HG02642 (cell line): ENCODE data around the gene METTL24.

Source experiments
- ATAC-seq: cut with Tn5 transposase; IDR thresholded peaks from one replicate; pipeline ENCODE4 v1.9.1; 2021; ENCODE audit warnings: mild to moderate bottlenecking; ENCODE audit not compliant: unreplicated experiment, poor library complexity

METTL24 gene

GRCh38 chr6:110340392-110340965 is 17.7 kb downstream of the METTL24 start:
- ATAC-seq, result no peak

DNA sequence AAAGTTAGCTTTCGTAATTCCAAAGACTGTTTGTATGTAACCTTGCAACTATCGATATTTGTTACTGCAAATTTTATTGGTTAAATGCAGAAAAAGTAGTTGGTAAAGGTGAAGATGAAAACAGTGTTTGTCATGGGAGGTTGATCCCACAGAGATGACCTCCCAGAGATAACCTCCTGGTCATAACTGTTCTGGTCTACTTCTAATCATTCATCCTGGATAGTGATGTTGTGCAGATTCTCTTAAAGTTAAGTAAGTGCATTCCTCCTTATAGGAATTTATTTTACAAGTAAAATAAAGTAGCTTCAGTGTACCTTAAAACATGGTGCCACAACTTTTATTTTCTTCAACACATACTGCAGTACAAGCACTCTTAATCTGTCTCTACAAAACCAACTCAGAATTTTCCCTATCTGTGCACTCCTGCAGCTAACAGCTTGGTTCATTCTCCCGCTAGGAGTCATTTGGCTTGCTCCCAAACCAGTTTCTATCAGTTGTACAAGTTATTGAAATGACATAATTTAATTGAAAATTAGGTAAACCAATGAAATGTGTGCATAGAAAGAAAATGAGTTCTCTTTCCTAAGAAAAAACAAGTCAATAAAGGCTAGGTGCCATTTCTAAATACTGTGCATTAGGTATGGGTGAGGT is 19.2 kb downstream of the METTL24 start:
- no peak for ATAC-seq

DNA sequence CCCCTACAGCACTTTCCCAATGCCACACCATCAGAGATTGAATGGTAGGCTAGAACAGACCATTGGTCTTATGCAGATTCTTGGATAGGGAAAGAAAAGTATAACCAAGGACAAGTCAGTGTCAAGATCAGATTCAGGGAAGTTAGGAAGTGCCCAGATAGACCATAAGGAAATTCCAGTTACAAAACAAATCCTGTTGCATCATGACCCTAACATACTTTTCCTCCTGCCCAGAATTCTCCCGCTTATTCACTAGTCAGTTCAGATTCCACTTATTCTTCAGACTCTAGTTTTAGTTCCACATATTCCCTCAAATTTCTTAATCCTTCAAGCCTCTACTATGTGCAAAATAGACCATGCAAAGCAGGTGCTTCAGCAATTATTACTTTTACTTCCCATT is 20.7 kb downstream of the METTL24 start:
- ATAC-seq, result no peak

DNA sequence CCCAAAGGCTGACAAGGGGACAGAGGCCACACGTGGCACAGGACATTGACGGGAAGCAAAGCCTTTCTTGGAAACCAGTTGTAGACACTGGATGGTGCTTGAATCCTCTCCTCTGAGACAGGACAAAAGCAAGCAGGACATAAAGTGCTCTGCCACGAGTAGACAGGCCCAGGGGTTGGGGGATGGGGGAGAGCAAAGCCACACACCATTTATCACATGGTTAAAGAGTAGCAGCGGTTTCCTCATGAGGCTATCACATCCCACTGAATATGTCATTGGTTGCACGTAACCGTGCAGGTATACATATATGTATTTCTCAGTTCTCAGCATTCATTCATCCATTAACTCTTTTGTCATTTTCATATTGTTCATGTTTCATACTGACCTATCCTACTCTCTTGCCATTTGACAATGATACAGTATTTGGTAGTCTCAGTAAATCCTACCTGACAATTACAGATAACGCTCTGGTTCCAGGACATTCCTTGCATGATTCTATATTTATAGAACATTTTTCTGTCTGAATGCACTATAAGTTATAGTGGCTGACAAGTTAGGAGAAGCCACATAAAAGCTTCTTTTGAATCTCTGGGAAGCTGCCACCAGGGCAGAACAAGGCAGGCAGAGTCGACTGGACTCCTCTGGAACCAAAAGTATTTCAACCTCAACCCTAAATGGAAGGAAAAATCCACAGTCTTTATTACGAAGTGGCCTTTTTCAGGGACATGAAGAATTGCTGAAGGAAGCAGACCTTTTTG is 23.5 kb downstream of the METTL24 start:
- no peak for ATAC-seq

DNA sequence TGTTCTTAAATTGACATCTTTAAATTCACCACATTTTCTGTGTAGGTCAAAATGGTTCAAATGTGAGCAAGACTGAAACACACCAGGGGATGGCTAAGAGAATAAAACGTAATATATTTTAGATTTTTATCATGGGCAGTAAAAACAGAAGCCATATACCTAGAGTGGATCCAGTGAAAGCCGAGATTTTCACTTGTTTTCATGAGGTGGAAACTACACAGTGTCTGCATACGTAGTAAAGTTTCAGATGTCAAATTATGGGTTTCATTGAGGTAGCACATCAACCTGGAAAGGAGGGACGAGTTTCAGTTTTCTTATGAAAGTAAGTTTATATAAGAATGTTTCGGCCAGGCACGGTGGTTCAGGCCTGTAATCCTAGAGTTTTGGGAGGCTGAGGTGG is 25.9 kb downstream of the METTL24 start:
- ATAC-seq, result no peak

DNA sequence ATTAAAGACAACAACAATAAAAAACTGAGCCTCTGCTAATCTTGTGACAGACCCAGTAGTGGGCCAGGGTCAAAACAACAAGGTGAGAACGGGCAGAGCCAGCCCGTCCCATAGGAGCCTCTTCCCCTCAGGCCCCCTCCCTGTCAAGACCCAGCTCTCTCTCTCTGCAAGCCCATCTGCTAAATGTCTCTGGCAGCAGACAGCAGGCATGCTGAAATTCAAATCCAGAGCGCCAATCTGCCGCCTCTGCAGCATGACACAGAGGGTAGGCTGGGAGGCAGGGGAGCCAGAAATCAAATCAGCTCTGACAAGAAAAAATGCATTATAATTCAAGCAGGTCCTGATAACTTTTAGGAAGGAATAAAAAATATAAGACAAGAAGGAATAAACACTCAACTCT is 26.3 kb downstream of the METTL24 start:
- no peak for ATAC-seq

- no peak for ATAC-seq
These were observed 26.8 kb downstream of the METTL24 start for GRCh38 chr6:110331390-110331789.

DNA sequence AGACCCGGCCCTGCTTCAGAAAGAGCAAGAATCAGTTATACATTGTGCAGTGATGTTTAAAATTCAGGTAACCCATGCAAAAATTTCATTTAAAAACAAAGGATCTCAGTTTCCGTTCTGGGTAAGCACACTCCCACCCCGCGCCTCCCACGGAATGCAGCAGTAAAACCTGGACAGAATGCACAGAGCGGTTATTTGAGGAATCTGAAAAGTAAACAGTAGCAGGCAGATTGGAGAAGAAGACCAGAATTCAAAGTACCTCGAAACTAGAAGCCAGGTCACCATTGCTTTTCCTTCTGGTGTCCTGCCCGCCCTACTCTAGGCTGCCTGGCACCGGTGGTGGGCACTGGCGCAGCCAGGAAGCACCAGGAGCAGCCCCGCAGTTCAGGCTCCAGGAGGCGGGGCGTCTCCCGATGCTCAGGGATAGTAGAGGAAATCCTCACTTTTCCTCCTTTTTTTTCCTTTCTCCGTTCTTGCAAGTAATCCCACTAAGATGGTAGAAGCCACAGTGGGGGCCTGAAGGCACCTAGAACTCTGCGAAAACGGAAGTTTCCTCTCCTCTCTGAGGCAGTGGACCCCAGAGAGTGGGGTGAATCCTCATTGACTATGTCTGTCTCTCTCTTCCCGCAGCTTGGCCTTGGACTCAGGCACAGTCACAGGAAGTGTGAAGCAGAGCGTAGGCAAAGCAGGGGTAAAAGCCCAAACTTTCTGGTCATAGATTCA is 28.3 kb downstream of the METTL24 start:
- ATAC-seq, result no peak

GRCh38 chr6:110329348-110329713 is 28.8 kb downstream of the METTL24 start:
- ATAC-seq, result no peak

GRCh38 chr6:110328259-110328658 is 29.9 kb downstream of the METTL24 start:
- ATAC-seq, result no peak

DNA sequence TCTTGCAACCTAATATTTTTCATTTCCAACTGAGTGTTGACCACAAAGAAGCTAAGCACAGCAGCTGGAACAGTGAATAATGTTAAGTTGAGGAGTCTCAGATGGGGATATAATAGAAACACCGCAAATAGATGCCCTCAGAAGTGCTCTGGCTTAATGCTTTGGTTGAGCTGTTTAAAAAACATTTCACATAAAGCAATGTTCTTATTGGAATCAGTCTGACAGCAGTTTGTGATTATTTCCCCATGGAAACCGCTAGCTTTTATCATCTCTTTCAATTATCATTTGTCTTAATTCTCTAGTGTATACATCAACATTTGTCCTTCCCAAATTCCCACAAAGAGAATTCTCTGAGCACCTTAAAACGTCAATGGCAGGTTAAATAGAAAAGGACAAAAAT is 30.8 kb downstream of the METTL24 start:
- no peak for ATAC-seq

- ATAC-seq, result no peak
These were observed 31.5 kb downstream of the METTL24 start for GRCh38 chr6:110326609-110327008.

DNA sequence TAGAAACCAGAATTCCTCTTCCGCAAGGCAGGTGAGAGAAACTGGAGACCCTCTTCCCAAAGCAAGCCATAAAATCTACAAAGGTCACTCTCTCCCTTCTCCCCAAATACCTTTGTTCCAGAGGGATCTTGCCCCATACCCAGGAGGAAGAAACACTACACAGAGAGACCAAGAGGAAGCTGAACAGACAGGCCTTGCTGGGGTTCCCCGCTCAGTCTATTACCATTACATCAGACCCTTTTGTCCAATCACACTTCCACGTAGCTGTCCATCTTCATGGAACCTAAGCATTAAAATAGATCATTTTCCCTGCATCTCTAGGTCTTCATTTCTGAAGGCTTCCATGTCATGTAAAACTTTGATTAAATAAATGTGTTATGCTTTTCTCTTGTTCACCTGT is 32.1 kb downstream of the METTL24 start:
- no peak for ATAC-seq

- no peak for ATAC-seq
These were observed 33.0 kb downstream of the METTL24 start for GRCh38 chr6:110325197-110325596.

DNA sequence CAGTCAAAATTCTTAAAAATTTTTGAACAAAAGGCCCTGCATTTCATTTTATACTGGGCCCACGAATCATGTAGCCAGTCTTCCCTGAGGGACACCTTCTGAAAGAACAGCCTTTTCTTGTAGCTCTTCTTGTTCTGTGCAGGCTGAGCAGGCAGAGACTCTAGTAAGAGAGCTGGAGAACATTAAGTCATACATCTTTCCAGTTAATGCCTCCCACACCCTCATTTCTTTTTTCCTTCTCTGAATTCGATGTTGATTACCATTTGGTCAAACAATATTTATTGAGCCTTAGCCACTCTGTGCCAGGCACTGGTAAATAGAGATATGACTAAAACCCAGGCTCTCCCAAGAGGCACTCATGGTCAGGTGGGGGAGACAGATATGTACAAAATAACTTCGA is 33.6 kb downstream of the METTL24 start:
- ATAC-seq, result no peak

DNA sequence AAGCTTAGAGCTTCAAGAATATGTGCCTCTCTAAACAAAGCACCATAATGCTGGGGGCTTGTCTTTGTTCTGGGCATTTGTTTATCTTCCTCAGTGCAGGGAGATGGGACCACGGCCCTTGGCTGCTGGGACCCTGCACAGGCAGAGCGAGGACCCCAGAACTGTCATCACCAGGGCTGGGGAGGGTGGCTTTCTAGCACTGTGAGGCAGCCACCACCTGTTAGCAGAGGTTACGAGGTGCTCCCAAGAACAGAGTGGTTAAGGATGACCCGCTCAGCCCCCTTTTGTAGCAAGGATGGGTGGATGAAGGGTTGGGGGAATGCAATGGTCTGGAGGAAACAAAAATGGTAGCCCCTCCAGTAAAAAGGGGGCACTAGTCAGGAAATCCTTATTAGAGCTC is 34.9 kb downstream of the METTL24 start:
- ATAC-seq, result no peak

- no peak for ATAC-seq
These were observed 35.3 kb downstream of the METTL24 start for GRCh38 chr6:110322874-110323242.

DNA sequence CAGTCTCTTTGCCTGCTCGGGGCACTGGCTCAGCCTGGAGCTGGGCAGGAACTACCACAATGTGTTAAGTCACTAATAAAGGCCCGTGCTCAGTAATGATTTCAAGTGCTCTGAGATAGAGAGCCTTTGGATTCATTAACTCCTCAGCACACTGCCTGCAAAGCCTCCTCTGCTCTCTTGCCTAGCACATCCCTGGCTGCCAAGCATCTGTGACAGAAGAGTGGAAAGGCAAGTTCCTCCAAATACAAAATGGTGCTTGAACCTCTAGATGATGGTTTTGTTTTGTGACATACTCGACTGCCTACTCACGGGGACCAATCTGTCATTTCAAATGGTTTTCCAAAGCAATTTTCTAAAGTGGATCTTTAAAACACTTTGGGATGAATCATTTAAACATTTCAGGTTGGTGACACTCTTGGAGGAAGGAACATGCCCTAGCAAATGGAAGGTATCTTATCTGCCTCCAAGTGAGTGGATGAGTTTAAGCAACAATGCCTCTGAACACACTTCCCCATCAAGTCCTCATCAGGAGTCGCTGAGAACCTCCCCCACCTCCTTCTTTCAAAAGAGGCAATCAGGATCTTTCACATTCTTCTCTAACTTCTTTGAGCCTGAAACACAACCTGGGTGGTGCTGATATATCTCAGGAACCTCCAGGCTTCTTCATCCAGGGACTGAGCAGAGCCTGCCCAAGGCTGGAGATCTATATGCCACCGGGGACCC is 35.8 kb downstream of the METTL24 start:
- ATAC-seq, result no peak

DNA sequence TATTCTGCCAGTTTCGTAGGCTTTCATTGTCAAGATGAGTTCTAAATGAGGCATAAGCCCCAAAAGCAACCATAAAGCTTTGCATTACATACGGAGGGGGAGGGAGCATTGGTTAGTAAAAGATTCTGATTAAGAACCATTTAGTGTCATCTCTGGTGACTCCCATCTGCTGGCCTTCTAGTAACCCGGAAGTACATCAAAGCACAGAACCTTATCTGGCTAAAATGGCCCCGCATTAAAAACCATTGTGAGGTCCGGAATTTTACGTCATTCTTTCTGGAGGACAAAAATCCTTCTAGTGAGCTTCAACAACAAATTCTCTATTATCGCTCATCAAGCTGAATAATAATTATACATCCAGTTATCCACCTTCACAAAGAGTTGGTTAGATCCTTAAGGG is 37.8 kb downstream of the METTL24 start:
- ATAC-seq, result no peak

- no peak for ATAC-seq
These were observed 38.3 kb downstream of the METTL24 start for GRCh38 chr6:110319843-110320242.

DNA sequence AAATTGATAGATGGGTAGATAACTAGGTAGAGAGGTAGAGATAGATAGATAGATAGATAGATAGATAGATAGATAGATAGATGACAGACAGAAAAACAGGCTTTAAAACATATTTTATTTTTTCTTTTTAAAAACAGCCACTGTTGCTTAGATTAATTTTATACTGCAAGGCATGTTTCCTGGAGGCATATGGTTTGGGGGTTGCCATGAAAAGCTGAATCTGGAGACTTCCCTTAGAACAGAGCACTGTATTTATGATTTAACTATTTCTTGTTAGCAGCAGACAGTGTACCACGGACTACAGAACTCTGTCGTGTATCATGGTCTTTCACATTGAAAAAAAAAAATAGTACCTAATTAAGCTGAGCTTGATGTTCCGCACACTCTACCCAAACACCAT is 38.8 kb downstream of the METTL24 start:
- ATAC-seq, result no peak
